B cell (primary cell): ENCODE measurements around the gene PDZD2.

Experiments
- EZH2 ChIP-seq: IDR thresholded peaks from 2 replicates; pipeline ENCODE4 v1.6.1; 2012; ENCODE audit warnings: borderline replicate concordance, low read depth, mild to moderate bottlenecking, moderate library complexity, low read length; ENCODE audit not compliant: insufficient read depth, poor library complexity, severe bottlenecking
- TF ChIP-seq, protein P1 (sequence below): fragments of 200-600 bp; IDR thresholded peaks from one replicate; pipeline ENCODE4 v1.8.0; 2022; ENCODE audit warnings: antibody characterized with exemption, mild to moderate bottlenecking

GRCh38 chr5:31626156-31626555, 12.8 kb upstream of the PDZD2 start:
- TF ChIP-seq EZH2: no peak
- TF ChIP-seq, protein P1, sequence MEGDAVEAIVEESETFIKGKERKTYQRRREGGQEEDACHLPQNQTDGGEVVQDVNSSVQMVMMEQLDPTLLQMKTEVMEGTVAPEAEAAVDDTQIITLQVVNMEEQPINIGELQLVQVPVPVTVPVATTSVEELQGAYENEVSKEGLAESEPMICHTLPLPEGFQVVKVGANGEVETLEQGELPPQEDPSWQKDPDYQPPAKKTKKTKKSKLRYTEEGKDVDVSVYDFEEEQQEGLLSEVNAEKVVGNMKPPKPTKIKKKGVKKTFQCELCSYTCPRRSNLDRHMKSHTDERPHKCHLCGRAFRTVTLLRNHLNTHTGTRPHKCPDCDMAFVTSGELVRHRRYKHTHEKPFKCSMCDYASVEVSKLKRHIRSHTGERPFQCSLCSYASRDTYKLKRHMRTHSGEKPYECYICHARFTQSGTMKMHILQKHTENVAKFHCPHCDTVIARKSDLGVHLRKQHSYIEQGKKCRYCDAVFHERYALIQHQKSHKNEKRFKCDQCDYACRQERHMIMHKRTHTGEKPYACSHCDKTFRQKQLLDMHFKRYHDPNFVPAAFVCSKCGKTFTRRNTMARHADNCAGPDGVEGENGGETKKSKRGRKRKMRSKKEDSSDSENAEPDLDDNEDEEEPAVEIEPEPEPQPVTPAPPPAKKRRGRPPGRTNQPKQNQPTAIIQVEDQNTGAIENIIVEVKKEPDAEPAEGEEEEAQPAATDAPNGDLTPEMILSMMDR: no peak
